Loucy (cell line): Measurements from ENCODE around the gene MMP21.

Source experiments
- H2AFZ ChIP-seq: fragments of 200-600 bp; sonication (generic); 2 replicates; pipeline ENCODE4 v1.6.0; 2016; ENCODE audit warnings: antibody characterized with exemption, mild to moderate bottlenecking, low read length, moderate library complexity
- H3F3A ChIP-seq: fragments of 200-600 bp; 2 replicates; pipeline ENCODE4 v1.6.0; 2016; ENCODE audit warnings: antibody characterized with exemption, low read depth, mild to moderate bottlenecking
- H3K27me3 ChIP-seq: fragments of 200-600 bp; sonication (generic); 2 replicates; pipeline ENCODE4 v1.6.1; 2014; ENCODE audit warnings: low read length, mild to moderate bottlenecking; ENCODE audit not compliant: insufficient read depth, poor library complexity, severe bottlenecking
- H3K36me3 ChIP-seq: fragments of 200-600 bp; sonication (generic); 2 replicates; pipeline ENCODE4 v1.6.1; 2016; ENCODE audit warnings: low read length; ENCODE audit not compliant: insufficient read depth
- H3K4me1 ChIP-seq: fragments of 200-600 bp; sonication (generic); 2 replicates; pipeline ENCODE4 v1.5.1; 2014; ENCODE audit warnings: low read length, mild to moderate bottlenecking; ENCODE audit not compliant: insufficient read depth, poor library complexity, severe bottlenecking
- H3K4me2 ChIP-seq: fragments of 200-600 bp; sonication (generic); 2 replicates; pipeline ENCODE4 v1.6.0; 2014; ENCODE audit warnings: antibody characterized with exemption, low read length, low read depth, mild to moderate bottlenecking; ENCODE audit not compliant: poor library complexity, severe bottlenecking
- H3K4me3 ChIP-seq: fragments of 200-600 bp; sonication (generic); 2 replicates; pipeline ENCODE4 v1.5.1; 2014; ENCODE audit warnings: low read length, mild to moderate bottlenecking, mixed read lengths; ENCODE audit not compliant: poor library complexity, severe bottlenecking
- H3K79me2 ChIP-seq: fragments of 200-600 bp; sonication (generic); 2 replicates; pipeline ENCODE4 v1.6.1; 2014; ENCODE audit warnings: low read length; ENCODE audit not compliant: insufficient read depth
- H3K9ac ChIP-seq: fragments of 200-600 bp; sonication (generic); 2 replicates; pipeline ENCODE4 v1.6.0; 2014; ENCODE audit warnings: mild to moderate bottlenecking, low read depth, low read length, moderate library complexity; ENCODE audit not compliant: poor library complexity, severe bottlenecking
- H3K9me2 ChIP-seq: fragments of 200-600 bp; sonication (generic); replicated peaks from 2 replicates; pipeline ENCODE4 v1.6.1; 2016; ENCODE audit warnings: low read depth, low read length, mixed read lengths
- H3K9me3 ChIP-seq: fragments of 200-600 bp; sonication (generic); 2 replicates; pipeline ENCODE4 v1.6.1; 2014; ENCODE audit warnings: mild to moderate bottlenecking, antibody characterized with exemption, low read length, low read depth; ENCODE audit not compliant: insufficient read depth
- H4K20me1 ChIP-seq: fragments of 200-600 bp; sonication (generic); 2 replicates; pipeline ENCODE4 v1.6.0; 2014; ENCODE audit warnings: antibody characterized with exemption, low read length, mild to moderate bottlenecking; ENCODE audit not compliant: insufficient read depth, poor library complexity, severe bottlenecking
- CTCF ChIP-seq: fragments of 200-600 bp; sonication (generic); conservative IDR thresholded peaks from 2 replicates; pipeline ENCODE4 v1.5.1; 2014; ENCODE audit warnings: mild to moderate bottlenecking, antibody characterized with exemption, low read length
- EZH2phosphoT487 ChIP-seq: fragments of 200-600 bp; IDR thresholded peaks from 2 replicates; pipeline ENCODE4 v1.6.1; 2018; ENCODE audit warnings: antibody characterized with exemption, mild to moderate bottlenecking, moderate library complexity, borderline replicate concordance

Gene MMP21

GRCh38 chr10:125816548-125816947, 40.9 kb upstream of the MMP21 start:
- Histone ChIP-seq H3K9ac (no peak overlapping the region), H3K79me2 (no peaks in the 10 kb centered on the region), H3K27me3 (no peaks in the 10 kb centered on the region), H3K4me2 (no peak overlapping the region), H3K4me3 (no peak overlapping the region), H3K4me1 (peaks cover 5% of the 10 kb centered on the region), H3K9me3 (no peaks in the 10 kb centered on the region), H4K20me1 (no peaks in the 10 kb centered on the region), H3K9me2 (no peaks in the 10 kb centered on the region), H2AFZ (no peak overlapping the region), H3F3A (no peaks in the 10 kb centered on the region), H3K36me3 (no peaks in the 10 kb centered on the region)
- no peak for TF ChIP-seq CTCF
- TF ChIP-seq EZH2phosphoT487, result no peak

- Histone ChIP-seq H3F3A (no peaks in the 10 kb centered on the region), H3K36me3 (no peaks in the 10 kb centered on the region), H3K9ac (no peak overlapping the region), H2AFZ (no peak overlapping the region), H3K27me3 (no peaks in the 10 kb centered on the region), H3K4me3 (no peak overlapping the region), H3K79me2 (no peaks in the 10 kb centered on the region), H4K20me1 (no peaks in the 10 kb centered on the region), H3K9me3 (no peaks in the 10 kb centered on the region), H3K4me1 (no peaks in the 10 kb centered on the region), H3K9me2 (no peaks in the 10 kb centered on the region), H3K4me2 (no peak overlapping the region)
- no peak for TF ChIP-seq EZH2phosphoT487
- TF ChIP-seq CTCF, result no peak
Measured at GRCh38 chr10:125815764-125816163, 40.1 kb upstream of the MMP21 start.

- Histone ChIP-seq H3K36me3 (no peaks in the 10 kb centered on the region), H3K4me1 (no peaks in the 10 kb centered on the region), H3K79me2 (no peaks in the 10 kb centered on the region), H3K9ac (no peak overlapping the region), H3F3A (no peaks in the 10 kb centered on the region), H3K4me2 (no peak overlapping the region), H4K20me1 (no peaks in the 10 kb centered on the region), H3K4me3 (no peak overlapping the region), H3K27me3 (no peaks in the 10 kb centered on the region), H3K9me3 (no peaks in the 10 kb centered on the region), H3K9me2 (no peaks in the 10 kb centered on the region), H2AFZ (no peak overlapping the region)
- TF ChIP-seq CTCF (no peak), EZH2phosphoT487 (no peak)
Measured at GRCh38 chr10:125812128-125812750, 36.6 kb upstream of the MMP21 start.
